RWPE1 (cell line): ENCODE measurements around the gene SDC1.
A peak's percentile ranks its signal among the peaks of the same experiment; 100 is the strongest.

Source experiments
- CTCF ChIA-PET: fragments of 350-600 bp; sonication (Branson Sonifier 250); formaldehyde crosslinking; extraction: SDS; loops from one replicate; lab custom pipeline; 2021; lab: Yijun Ruan, JAX
- POLR2A ChIA-PET: fragments of 400-600 bp; formaldehyde crosslinking; extraction: SDS; loops from one replicate; lab custom pipeline; 2020; ENCODE audit warnings: antibody characterized with exemption; ENCODE audit not compliant: low non-redundant PET; lab: Yijun Ruan, JAX
- DNase-seq: peaks from one replicate; pipeline ENCODE4 v3.0.0; 2012; ENCODE audit warnings: low spot score
- H3K27ac ChIP-seq: fragments of 450-650 bp; 2 replicates; pipeline ENCODE4 v1.5.1; 2017
- CTCF ChIP-seq: fragments of 450-650 bp; conservative IDR thresholded peaks from 2 replicates; pipeline ENCODE4 v1.5.1; 2017; ENCODE audit warnings: low read depth, mild to moderate bottlenecking

The SDC1 gene

DNA sequence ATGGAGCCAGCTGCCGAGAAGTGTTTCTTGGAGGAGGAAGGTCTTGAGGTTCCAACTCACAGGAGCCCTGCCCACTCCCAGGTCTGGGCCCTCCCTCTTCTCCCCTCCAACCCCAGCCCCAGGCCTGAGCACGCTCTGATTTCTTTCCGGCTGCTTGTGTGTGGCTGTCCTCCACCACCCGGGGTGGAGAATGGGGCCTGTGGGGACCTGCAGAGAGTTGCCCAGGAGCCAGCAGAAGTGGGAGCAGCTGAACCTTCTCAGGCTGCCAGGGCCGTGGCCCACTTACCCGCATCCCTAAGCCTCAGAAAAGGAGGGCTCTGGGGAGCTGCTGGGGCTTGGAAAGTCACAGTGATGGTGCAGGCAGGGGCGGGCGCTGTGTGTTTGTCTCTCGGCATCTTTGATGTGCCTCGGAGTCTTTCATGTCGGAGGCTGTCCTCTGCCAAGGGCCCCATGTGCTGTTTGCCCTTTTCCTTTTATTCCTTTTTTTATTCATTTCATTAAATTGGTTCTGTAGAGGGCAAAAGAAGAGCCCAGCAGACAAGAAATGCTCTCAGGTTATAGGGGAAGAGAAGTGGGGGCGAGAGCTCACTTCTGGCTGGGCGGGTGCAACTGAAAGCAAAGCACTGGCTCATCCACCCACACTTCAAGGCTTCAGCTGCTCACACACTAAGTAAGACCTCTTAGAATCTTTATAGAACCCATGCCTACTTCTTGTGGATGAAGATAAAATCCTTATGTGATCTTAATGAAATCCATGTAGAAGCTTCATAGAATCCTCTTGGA, 52.5 kb downstream of the SDC1 start:
- H3K27ac ChIP-seq: peak overlapping the region; percentile 92
- ChIA-PET CTCF (interaction anchor here (0.6 to 1.4 kb wide), 3 partner anchors 33 to 68 kb away, joined by 3 read pairs; no protein-coding TSS in a partner anchor), POLR2A (no interaction called here)
- no peak for TF ChIP-seq CTCF
- peak; percentile 75 for DNase-seq

GRCh38 chr2:20171445-20171977, 53.4 kb downstream of the SDC1 start:
- H3K27ac ChIP-seq: peak overlapping the region; percentile 92
- no peak for TF ChIP-seq CTCF

DNA sequence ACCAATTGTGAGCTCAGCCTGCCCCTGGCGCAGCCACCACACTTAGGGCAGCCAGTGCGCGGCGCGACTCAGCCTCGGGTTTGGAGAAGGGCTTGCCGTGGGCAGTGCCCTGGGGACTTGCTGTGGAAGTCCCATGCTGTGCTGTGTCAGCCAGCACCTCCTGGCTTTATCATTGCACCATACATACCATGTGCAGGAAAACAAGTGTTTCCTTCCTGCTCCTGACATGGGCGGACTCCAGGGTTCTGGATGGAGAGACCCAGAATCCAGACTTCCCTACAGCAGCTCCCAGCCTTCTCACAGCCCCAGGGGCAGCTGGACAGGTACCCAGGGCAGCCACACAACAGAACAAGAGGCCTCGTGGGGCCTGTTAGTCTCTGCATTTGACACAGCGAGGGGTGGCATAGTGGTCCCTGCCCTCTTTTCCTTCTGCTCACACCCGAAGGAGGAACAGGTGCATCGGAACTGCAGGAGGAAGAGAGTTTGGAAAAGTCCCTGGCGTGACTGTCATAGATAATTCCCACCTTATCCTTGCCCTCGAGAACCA, 54.2 kb downstream of the SDC1 start:
- H3K27ac ChIP-seq: peak overlapping the region; percentile 92
- no peak for DNase-seq
- TF ChIP-seq CTCF: no peak
- CTCF ChIA-PET: interaction anchor here (1.4 kb wide), 1 partner anchor 49 kb away, joined by 3 read pairs; no protein-coding TSS in a partner anchor
- POLR2A ChIA-PET: no interaction called here

More at GRCh38 chr2:20171445-20171977, 53.4 kb downstream of the SDC1 start:
- POLR2A ChIA-PET: no interaction called here
- no peak for DNase-seq
- CTCF ChIA-PET: interaction anchor here (1.4 kb wide), 1 partner anchor 49 kb away, joined by 3 read pairs; no protein-coding TSS in a partner anchor

- TF ChIP-seq CTCF: no peak
- H3K27ac ChIP-seq: peak overlapping the region; percentile 92
- POLR2A ChIA-PET: no interaction called here
- DNase-seq: no peak
- CTCF ChIA-PET: interaction anchor here (1.6 kb wide), 1 partner anchor 9 kb away, joined by 3 read pairs; no protein-coding TSS in a partner anchor
Observed at GRCh38 chr2:20169796-20170703, 54.9 kb downstream of the SDC1 start.

DNA sequence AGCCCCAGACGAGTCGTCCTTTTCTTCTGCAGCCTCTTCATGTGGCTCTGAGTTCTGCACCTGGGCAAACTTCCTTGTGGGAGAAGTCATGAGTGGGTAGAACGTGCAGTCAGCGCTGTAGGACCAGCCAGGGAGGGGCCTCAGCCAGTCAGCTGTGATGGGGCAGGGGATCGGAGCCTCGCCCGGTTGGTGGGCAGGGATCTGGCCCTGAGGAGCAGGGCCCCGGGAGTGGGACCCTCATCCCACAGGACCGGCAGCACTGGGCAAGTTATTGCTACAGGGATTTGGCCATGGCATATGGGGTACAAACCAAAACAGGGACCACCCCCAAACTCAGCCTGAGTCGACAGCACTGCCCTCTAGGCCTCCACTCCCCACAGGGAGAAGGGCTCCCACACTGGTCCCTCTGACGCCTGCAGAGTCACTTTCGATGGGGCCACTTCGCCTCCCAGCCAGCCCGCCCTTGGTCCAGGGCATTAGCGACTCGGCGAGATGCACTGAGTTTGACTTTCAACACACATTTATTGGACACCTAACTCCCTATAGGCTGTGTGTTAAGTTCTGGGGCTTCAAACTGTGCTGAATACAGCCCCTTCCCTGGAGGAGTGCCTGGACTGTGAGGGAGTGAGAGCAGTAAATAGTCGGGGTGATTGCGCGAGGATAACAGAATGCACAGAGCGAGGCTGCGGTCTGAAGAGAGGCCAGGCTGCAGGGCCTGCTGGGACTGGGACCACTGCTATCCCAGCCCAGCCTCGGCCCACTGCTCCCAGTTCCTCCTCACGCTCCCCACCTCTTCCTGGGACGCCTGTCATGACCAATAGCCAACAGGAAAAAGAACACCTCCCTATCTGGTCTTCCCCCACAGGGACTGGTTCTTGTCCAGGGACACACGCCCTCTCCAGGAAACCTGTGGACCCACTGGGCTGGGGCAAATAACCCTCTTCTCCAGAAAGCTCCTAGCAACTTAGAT, 55.9 kb downstream of the SDC1 start:
- H3K27ac ChIP-seq: peak overlapping the region; percentile 92
- ChIA-PET CTCF (interaction anchor here (1.6 kb wide), 1 partner anchor 10 kb away, joined by 3 read pairs; no protein-coding TSS in a partner anchor), POLR2A (no interaction called here)
- TF ChIP-seq CTCF: no peak
- no peak for DNase-seq
